ENCODE measurements around the gene TMEM138. TPM values are rescaled to one million over a fixed set of nuclear protein-coding genes. Genes with fewer than 3 reads are reported as not detected.

TMEM138 gene
- total and polyA plus RNA-seq, 2 of the 13 experiments (the other 11 are each of a cell fraction or from before 2014, with no cell fraction given): 43.5 to 61.0 TPM

DNA sequence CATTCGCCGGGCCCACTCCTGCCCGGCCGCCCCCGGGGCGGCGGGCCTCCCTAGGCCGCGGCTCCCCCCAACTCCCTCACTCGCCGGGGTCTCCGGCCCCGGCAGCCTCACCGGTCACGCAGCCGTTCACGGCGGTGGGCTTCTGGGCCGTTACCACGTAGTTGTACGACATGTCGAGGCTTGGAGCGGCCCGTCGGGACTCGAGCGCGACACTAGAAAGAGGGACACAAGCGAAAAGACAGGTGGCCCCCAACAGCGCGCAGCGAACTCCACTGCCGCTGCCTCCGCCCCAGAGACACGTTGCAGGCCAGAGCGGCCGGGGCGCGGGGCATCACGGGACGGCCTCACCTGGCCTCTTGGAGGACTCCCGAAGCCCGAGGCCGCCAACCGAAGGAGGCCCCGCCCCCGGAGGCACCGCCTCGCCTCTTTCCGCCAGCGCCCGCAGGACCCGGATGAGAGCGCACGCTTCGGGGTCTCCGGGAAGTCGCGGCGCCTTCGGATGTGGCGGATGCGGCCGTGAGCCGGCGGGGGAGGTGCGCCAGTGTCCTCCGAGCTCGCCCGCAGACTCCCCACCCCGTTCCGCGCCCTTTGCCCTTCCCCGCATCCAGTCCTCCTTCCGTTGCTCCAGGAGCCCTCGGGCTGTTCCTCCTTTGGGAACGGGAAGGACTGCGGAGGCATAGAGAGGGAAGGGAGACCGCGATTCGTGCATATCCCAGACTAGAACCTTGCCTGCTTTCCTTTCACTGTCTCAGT, 29.2 kb upstream of the TMEM138 start, which contains the start of the genes DDB1 and TKFC (continued):
- TF ChIP-seq IKZF5 (CRISPR knock-in tag; IDR thresholded peaks at IDR 0.05) (peak; percentile 93), MATR3 (CRISPR knock-in tag; IDR thresholded peaks at IDR 0.05) (no peak), RERE (CRISPR knock-in tag; IDR thresholded peaks at IDR 0.05; ENCODE audit: low read depth) (no peak), GABPB1 (CRISPR knock-in tag; IDR thresholded peaks at IDR 0.05) (peak; percentile 94), CHD4 (IDR thresholded peaks at IDR 0.05; ENCODE audit: borderline replicate concordance, low read length) (no peak), AGO2 (optimal IDR thresholded peaks at IDR 0.05; ENCODE audit: low read depth, low read length) (peak; percentile 80), NFRKB (IDR thresholded peaks at IDR 0.05) (no peak), ZNF280B (CRISPR knock-in tag; IDR thresholded peaks at IDR 0.05; ENCODE audit: borderline replicate concordance) (no peak; the same call in 1 of the 2 replicates), ZNF800 (CRISPR knock-in tag; IDR thresholded peaks at IDR 0.05) (no peak; the same call in 1 of the 2 replicates), IKZF1 (IDR thresholded peaks at IDR 0.05) (no peak)
- TF ChIP-seq, protein P1, sequence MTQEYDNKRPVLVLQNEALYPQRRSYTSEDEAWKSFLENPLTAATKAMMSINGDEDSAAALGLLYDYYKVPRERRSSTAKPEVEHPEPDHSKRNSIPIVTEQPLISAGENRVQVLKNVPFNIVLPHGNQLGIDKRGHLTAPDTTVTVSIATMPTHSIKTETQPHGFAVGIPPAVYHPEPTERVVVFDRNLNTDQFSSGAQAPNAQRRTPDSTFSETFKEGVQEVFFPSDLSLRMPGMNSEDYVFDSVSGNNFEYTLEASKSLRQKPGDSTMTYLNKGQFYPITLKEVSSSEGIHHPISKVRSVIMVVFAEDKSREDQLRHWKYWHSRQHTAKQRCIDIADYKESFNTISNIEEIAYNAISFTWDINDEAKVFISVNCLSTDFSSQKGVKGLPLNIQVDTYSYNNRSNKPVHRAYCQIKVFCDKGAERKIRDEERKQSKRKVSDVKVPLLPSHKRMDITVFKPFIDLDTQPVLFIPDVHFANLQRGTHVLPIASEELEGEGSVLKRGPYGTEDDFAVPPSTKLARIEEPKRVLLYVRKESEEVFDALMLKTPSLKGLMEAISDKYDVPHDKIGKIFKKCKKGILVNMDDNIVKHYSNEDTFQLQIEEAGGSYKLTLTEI (CRISPR knock-in tag; conservative IDR thresholded peaks at IDR 0.05): no peak
- TF ChIP-seq, protein P2, sequence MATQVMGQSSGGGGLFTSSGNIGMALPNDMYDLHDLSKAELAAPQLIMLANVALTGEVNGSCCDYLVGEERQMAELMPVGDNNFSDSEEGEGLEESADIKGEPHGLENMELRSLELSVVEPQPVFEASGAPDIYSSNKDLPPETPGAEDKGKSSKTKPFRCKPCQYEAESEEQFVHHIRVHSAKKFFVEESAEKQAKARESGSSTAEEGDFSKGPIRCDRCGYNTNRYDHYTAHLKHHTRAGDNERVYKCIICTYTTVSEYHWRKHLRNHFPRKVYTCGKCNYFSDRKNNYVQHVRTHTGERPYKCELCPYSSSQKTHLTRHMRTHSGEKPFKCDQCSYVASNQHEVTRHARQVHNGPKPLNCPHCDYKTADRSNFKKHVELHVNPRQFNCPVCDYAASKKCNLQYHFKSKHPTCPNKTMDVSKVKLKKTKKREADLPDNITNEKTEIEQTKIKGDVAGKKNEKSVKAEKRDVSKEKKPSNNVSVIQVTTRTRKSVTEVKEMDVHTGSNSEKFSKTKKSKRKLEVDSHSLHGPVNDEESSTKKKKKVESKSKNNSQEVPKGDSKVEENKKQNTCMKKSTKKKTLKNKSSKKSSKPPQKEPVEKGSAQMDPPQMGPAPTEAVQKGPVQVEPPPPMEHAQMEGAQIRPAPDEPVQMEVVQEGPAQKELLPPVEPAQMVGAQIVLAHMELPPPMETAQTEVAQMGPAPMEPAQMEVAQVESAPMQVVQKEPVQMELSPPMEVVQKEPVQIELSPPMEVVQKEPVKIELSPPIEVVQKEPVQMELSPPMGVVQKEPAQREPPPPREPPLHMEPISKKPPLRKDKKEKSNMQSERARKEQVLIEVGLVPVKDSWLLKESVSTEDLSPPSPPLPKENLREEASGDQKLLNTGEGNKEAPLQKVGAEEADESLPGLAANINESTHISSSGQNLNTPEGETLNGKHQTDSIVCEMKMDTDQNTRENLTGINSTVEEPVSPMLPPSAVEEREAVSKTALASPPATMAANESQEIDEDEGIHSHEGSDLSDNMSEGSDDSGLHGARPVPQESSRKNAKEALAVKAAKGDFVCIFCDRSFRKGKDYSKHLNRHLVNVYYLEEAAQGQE (IDR thresholded peaks at IDR 0.05; ENCODE audit: borderline replicate concordance in 1 of 2, low read depth in 1 of 2, low read length in 2 of 2): peak in 1 of 2 experiments; percentile 10; a peak in 1 of 4 replicates
